ENCODE data around the gene MAP2K2. TPM values are rescaled to one million over a fixed set of nuclear protein-coding genes. Genes with fewer than 3 reads are reported as not detected.

Gene MAP2K2
- total and polyA plus RNA-seq, 9 of the 15 experiments (the other 6 are each of a cell fraction or from before 2014, with no cell fraction given), result 1.0 to 151 (median 58.3) TPM

DNA sequence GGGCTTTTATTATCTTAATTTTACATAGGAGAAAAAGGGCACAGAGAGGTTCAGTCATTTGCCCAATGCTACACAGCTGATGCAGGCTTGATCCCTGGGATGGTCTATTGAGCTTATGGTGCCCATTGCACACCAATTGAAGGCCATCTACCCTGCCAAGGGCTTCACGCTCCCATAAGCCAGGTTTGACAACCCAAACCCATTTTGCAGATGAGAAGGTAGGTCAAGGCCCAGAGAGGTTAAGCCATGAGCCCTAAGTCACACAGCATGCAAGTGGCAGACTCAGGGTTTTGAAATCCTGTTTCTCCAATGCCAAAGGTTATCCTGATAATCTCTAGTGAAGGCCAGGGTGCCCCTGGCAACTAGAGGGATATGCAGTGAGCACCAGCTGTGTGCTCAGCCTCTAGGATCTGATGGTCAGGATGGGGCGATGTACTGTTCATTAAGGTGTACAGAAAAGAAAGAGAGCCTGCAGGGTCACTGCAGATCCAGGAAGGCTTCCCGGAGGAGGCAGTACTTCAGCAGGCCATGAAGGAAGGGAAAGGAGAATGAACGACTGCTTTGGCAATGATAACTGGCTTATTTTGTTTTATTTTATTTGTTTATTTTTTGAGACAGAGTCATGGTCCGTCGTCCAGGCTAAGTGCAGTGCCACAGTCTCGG is 37.6 kb upstream of the MAP2K2 start:
- peaks cover 0 to 3% of the 10 kb centered on the region in 2 experiments; a peak in 2 of 5 replicates for H3K4me1 ChIP-seq (replicated peaks in 1 of 2; ENCODE audit: control insufficient read depth in 2 of 2, insufficient read depth in 2 of 2, low read length in 2 of 2)
- DNase-seq (ENCODE audit: extremely low read depth in 1 of 4, low spot score in 3 of 4) (no peak), ATAC-seq (no peak), FAIRE-seq (no peak)
- TF ChIP-seq ADNP (tag; IDR thresholded peaks at IDR 0.05) (peak; percentile 78), MTF1 (CRISPR knock-in tag; IDR thresholded peaks at IDR 0.05; ENCODE audit: borderline replicate concordance) (no peak), MXI1 (IDR thresholded peaks at IDR 0.05; ENCODE audit: low read depth, low read length) (no peak), MXD1 (CRISPR knock-in tag; IDR thresholded peaks at IDR 0.05; ENCODE audit: borderline replicate concordance, poor library complexity, severe bottlenecking) (no peak), NFATC3 (IDR thresholded peaks at IDR 0.05) (no peak), KDM1A (IDR thresholded peaks at IDR 0.05) (peak; percentile 84 to 91), ASH1L (IDR thresholded peaks at IDR 0.05; ENCODE audit: borderline replicate concordance, low read depth, partially characterized antibody) (no peak), PHF20 (IDR thresholded peaks at IDR 0.05; ENCODE audit: partially characterized antibody) (peak; percentile 31), RBM25 (IDR thresholded peaks at IDR 0.05; ENCODE audit: low read depth, low read length, severe bottlenecking) (peak; percentile 95), SMARCA5 (IDR thresholded peaks at IDR 0.05) (peak; percentile 98), CBX1 (IDR thresholded peaks at IDR 0.05; ENCODE audit: low read depth) (peak; percentile 66; the same call in 1 of the 2 replicates), CSDE1 (IDR thresholded peaks at IDR 0.05) (no peak), CHD4 (IDR thresholded peaks at IDR 0.05; ENCODE audit: insufficient read depth, insufficient replicate concordance, low read depth, low read length, poor library complexity, severe bottlenecking) (peak; percentile 89), ZFP36 (IDR thresholded peaks at IDR 0.05; ENCODE audit: low read depth, low read length, partially characterized antibody) (peak; percentile 90), DACH1 (IDR thresholded peaks at IDR 0.05; ENCODE audit: partially characterized antibody) (peak; percentile 24), HDAC2 (IDR thresholded peaks at IDR 0.05) (peak; percentile 74; the same call in 1 of the 2 replicates), BCOR (IDR thresholded peaks at IDR 0.05) (peak; percentile 97), CBX3 (IDR thresholded peaks at IDR 0.05; ENCODE audit: borderline replicate concordance in 1 of 2, low read length in 2 of 2) (0 out of 3 replicates have a peak, but pooled peaks of 1 of the 2 experiments have one; percentile 47), BRD9 (IDR thresholded peaks at IDR 0.05; ENCODE audit: low read depth, partially characterized antibody) (peak; percentile 100), RCOR1 (IDR thresholded peaks at IDR 0.05; ENCODE audit: borderline replicate concordance in 1 of 2, low read depth in 2 of 2, low read length in 2 of 2) (peak in 1 of 2 experiments; percentile 36; a peak in 1 of 4 replicates)
- no peaks in the 10 kb centered on the region for H3K79me2 ChIP-seq (ENCODE audit: control insufficient read depth, insufficient read depth, low read length)
- intact Hi-C loops (cut with micrococcal nuclease) (no loop called here), in situ Hi-C loops (cut with MboI) (no loop called here)
- no peaks in the 10 kb centered on the region for H3K9me1 ChIP-seq (ENCODE audit: control insufficient read depth, insufficient read depth, low read length)
- ChIA-PET CTCF (ENCODE audit: low intra/inter-chr PET ratio) (interaction anchor here (0.7 kb wide), 1 partner anchor 71 kb away, joined by 3 read pairs; no protein-coding TSS in a partner anchor), POLR2A (no interaction called here)
- 12% methylated on average over 7 of the region's 7 CpGs for WGBS (ENCODE audit: insufficient coverage, low coverage, missing lambda C conversion rate)
- H4K20me1 ChIP-seq (replicated peaks; ENCODE audit: control insufficient read depth, insufficient read depth, low read length), result no peaks in the 10 kb centered on the region; the same call in 1 of the 2 replicates
- H2AFZ ChIP-seq (ENCODE audit: low read depth, low read length), result no peak overlapping the region
- peaks cover 8 to 25% of the 10 kb centered on the region in 2 experiments; a peak in 4 of 5 replicates for H3K27me3 ChIP-seq (ENCODE audit: control insufficient read depth in 2 of 2, insufficient read depth in 2 of 2, low read length in 2 of 2)
- H3K27ac ChIP-seq (ENCODE audit: extremely low read depth, low read depth, low read length), result no peak overlapping the region
- no peak overlapping the region for H3K4me2 ChIP-seq (ENCODE audit: insufficient read depth, low read length)
- H3K9me3 ChIP-seq (replicated peaks; ENCODE audit: control insufficient read depth, insufficient read depth, low read depth, low read length), result no peaks in the 10 kb centered on the region
- no TSS peak for BruUV-seq (replicated peaks)
- H3K9ac ChIP-seq (ENCODE audit: insufficient read depth in 1 of 2, low read depth in 2 of 2, low read length in 2 of 2), result no peak overlapping the region
- no peaks in the 10 kb centered on the region for H3K36me3 ChIP-seq (ENCODE audit: control insufficient read depth, insufficient read depth, low read length)
- no peak overlapping the region for H3K4me3 ChIP-seq
